Mesothelial cell of epicardium (in vitro differentiated cells): ENCODE data around the gene VAV3. TPM values are rescaled to one million over a fixed set of nuclear protein-coding genes. Genes with fewer than 3 reads are reported as not detected.

Experiments
- DNase-seq, 2 experiments: peaks; one replicate each; pipeline ENCODE4 v3.0.0; 2021; ENCODE audit warnings: low spot score in 2 of 2; ENCODE audit not compliant: unreplicated experiment in 2 of 2
- H3K27ac Mint-ChIP-seq: 2 replicates; pipeline ENCODE4 v1.8.0; 2021; ENCODE audit warnings: mixed read lengths
- H3K27me3 Mint-ChIP-seq: 2 replicates; pipeline ENCODE4 v1.8.0; 2021; ENCODE audit warnings: low read depth, mixed read lengths
- H3K36me3 Mint-ChIP-seq: 2 replicates; pipeline ENCODE4 v1.8.0; 2021; ENCODE audit warnings: mixed read lengths
- H3K4me1 Mint-ChIP-seq: 2 replicates; pipeline ENCODE4 v1.8.0; 2021; ENCODE audit warnings: mixed read lengths
- H3K4me3 Mint-ChIP-seq: 2 replicates; pipeline ENCODE4 v1.8.0; 2021; ENCODE audit warnings: mild to moderate bottlenecking, moderate library complexity, mixed read lengths
- H3K9me3 Mint-ChIP-seq: 2 replicates; pipeline ENCODE4 v1.8.0; 2021; ENCODE audit warnings: mixed read lengths
- CTCF ChIP-seq: fragments of 200-600 bp; sonication (generic); IDR thresholded peaks from one replicate; pipeline ENCODE4 v1.5.0; 2021; ENCODE audit warnings: antibody characterized with exemption; ENCODE audit not compliant: unreplicated experiment
- total RNA-seq: library from RNA; stranded (reverse); gene quantifications from 3 replicates; pipeline ENCODE4 v1.2.1, GENCODE V29; 2021

Gene VAV3
- total RNA-seq, 1 donor from 2014 or later: 3.2 TPM

- H3K9me3 Mint-ChIP-seq: no peaks in the 10 kb centered on the region
- peak overlapping the region; percentile 37 for H3K27ac Mint-ChIP-seq
- no peaks in the 10 kb centered on the region for H3K27me3 Mint-ChIP-seq
- H3K4me3 Mint-ChIP-seq: no peak overlapping the region
- TF ChIP-seq CTCF: no peak
- peaks cover 33% of the 10 kb centered on the region for H3K4me1 Mint-ChIP-seq
- no peak for DNase-seq
- H3K36me3 Mint-ChIP-seq: no peaks in the 10 kb centered on the region
Measured at GRCh38 chr1:107689733-107690132, 275.2 kb downstream of the VAV3 start.

DNA sequence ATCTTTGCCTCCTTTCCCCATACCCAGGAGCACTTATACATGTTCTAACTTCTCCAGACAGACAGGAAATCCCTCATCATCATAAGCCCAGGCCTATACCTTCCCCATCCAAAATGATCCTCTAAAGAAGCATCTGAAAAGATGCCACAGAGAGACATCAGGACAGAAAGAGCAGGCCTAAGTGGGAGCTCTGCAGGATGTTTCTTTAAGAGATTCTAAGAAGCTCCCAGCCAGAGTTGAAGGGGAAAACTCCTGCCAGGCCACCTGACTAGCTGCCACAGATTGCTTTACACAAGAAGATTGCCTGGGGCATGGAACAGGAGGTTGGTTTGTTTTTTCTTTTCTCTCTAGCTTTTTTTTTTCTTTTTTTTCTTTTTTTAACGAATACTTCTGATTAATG lies 275.8 kb downstream of the VAV3 start:
- no peak for TF ChIP-seq CTCF
- no peak for DNase-seq
- peak overlapping the region; percentile 41 for H3K27ac Mint-ChIP-seq
- H3K9me3 Mint-ChIP-seq: no peaks in the 10 kb centered on the region
- no peak overlapping the region for H3K4me3 Mint-ChIP-seq
- H3K27me3 Mint-ChIP-seq: no peaks in the 10 kb centered on the region
- no peaks in the 10 kb centered on the region for H3K36me3 Mint-ChIP-seq
- peaks cover 33% of the 10 kb centered on the region for H3K4me1 Mint-ChIP-seq

DNA sequence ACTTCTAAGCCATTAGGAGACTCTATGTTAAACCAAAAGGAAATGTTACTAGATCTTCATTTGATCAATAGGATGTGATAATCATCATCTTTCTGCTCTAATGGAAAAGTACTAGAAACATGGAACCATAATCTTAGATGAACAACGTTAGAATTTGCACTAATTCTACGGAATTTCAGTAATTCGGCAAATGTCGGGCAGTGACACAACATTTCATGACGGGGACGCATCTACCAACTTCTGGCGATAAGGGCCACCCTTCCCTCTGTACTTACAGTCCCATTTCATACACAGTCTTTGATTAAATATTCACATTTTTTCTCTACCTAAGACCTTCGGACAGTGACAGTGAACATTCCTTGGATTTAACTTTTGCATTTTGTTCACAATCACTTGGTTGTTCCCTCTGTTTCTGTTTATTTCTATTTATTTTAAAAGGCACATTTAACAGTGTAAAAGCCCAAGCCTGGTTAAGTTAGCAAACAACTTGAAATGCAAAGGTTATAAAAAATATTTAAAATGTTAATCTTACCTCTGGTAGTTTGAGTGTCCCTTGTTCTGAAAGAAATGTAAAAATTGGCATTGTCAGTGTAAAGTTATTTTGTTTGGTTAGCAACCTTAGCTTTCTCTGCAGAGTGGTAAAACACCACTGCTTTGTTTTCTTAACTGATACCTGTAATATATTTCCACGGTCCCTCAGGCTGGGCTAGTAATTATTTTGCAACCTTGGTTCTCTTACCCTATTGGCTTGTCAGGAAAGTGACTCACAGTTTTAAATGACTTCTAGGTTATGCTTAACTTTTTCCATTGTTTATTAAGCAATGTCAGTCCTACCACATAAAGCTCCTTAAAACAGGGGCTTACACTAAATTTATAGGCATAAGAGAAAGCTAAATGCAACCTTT lies 276.9 kb downstream of the VAV3 start:
- TF ChIP-seq CTCF: no peak
- no peaks in the 10 kb centered on the region for H3K36me3 Mint-ChIP-seq
- no peaks in the 10 kb centered on the region for H3K9me3 Mint-ChIP-seq
- H3K27me3 Mint-ChIP-seq: no peaks in the 10 kb centered on the region
- peak overlapping the region; percentile 68 for H3K27ac Mint-ChIP-seq
- H3K4me1 Mint-ChIP-seq: peaks cover 31% of the 10 kb centered on the region
- peak overlapping the region; percentile 20 for H3K4me3 Mint-ChIP-seq
- no peak for DNase-seq

DNA sequence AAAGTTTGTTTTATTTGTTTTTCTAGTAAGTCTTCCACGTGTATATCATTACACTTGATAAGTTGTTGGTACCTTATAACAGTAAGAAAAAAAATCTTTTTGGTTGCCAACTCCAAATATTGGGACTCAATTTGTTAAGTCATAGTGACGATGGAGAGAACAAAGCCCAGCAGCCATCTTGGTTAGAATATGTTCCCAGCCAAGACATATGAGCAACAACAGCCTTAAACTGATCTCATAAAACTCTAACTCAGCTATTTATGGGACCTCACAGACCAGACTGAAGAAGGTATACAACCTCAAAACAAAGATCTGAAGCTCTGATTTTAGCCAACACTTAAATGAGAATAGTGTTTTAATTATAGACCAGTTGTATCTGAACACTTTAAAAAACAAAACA lies 281.3 kb downstream of the VAV3 start:
- Mint-ChIP-seq H3K9me3 (no peaks in the 10 kb centered on the region), H3K4me3 (no peak overlapping the region), H3K36me3 (no peaks in the 10 kb centered on the region), H3K27me3 (no peaks in the 10 kb centered on the region), H3K4me1 (peaks cover 30% of the 10 kb centered on the region), H3K27ac (no peak overlapping the region)
- DNase-seq: no peak
- TF ChIP-seq CTCF: no peak

GRCh38 chr1:107683191-107683657 lies 281.8 kb downstream of the VAV3 start:
- no peak for DNase-seq
- no peaks in the 10 kb centered on the region for H3K27me3 Mint-ChIP-seq
- TF ChIP-seq CTCF: no peak
- no peak overlapping the region for H3K27ac Mint-ChIP-seq
- no peaks in the 10 kb centered on the region for H3K36me3 Mint-ChIP-seq
- H3K9me3 Mint-ChIP-seq: no peaks in the 10 kb centered on the region
- peaks cover 28% of the 10 kb centered on the region for H3K4me1 Mint-ChIP-seq
- H3K4me3 Mint-ChIP-seq: no peak overlapping the region
